Tibial nerve (tissue), 4 donors: Measurements from ENCODE around the gene CMAS.

ENCODE experiments used
- CTCF ChIP-seq, 5 experiments: fragments of 200-600 bp in 3 of 5; fragments of 450-650 bp in 2 of 5; sonication (generic) in 3 of 5; IDR thresholded peaks; one replicate each; pipeline ENCODE4 v1.5.1; 2016 to 2019; ENCODE audit warnings: antibody characterized with exemption in 5 of 5, mild to moderate bottlenecking in 3 of 5, moderate library complexity in 2 of 5
- EP300 ChIP-seq, 2 donors: sonication (generic); formaldehyde crosslinking; IDR thresholded peaks; one replicate each; pipeline ENCODE4 v1.6.1; 2017; ENCODE audit warnings: antibody characterized with exemption in 2 of 2, mild to moderate bottlenecking in 1 of 2
- POLR2A ChIP-seq, 2 donors: fragments of 450-650 bp; IDR thresholded peaks; one replicate each; pipeline ENCODE4 v1.6.1; 2017; ENCODE audit warnings: antibody characterized with exemption in 2 of 2, mild to moderate bottlenecking in 2 of 2, moderate library complexity in 2 of 2

GRCh38 chr12:22082190-22082701, 36.2 kb downstream of the CMAS start:
- no peak for TF ChIP-seq POLR2A (IDR thresholded peaks at IDR 0.05)
- TF ChIP-seq CTCF (IDR thresholded peaks at IDR 0.05), result no peak
- TF ChIP-seq EP300 (IDR thresholded peaks at IDR 0.05), result no peak
